Colonic mucosa (tissue), 4 donors: ENCODE data around the gene CACNG4. TPM values are rescaled to one million over a fixed set of nuclear protein-coding genes. Genes with fewer than 3 reads are reported as not detected.

ENCODE experiments used
- DNase-seq: peaks from one replicate; pipeline ENCODE4 v3.0.0-alpha.2; 2020
- H3K27ac ChIP-seq: fragments of 200-600 bp; one replicate; pipeline ENCODE4 v1.8.0; 2021
- H3K27me3 ChIP-seq: fragments of 200-600 bp; one replicate; pipeline ENCODE4 v1.8.0; 2021
- H3K36me3 ChIP-seq: fragments of 200-600 bp; one replicate; pipeline ENCODE4 v1.8.0; 2021
- H3K4me1 ChIP-seq: fragments of 200-600 bp; one replicate; pipeline ENCODE4 v1.8.0; 2021; ENCODE audit warnings: mild to moderate bottlenecking
- H3K4me3 ChIP-seq: fragments of 200-600 bp; one replicate; pipeline ENCODE4 v1.8.0; 2021
- H3K9ac ChIP-seq, 2 donors: one replicate each; pipeline ENCODE4 v1.7.0; 2013; ENCODE audit warnings: control low read depth in 2 of 2, low read depth in 2 of 2, low read length in 2 of 2
- H3K9me3 ChIP-seq: fragments of 200-600 bp; one replicate; pipeline ENCODE4 v1.8.0; 2021
- CTCF ChIP-seq: fragments of 200-600 bp; IDR thresholded peaks from one replicate; pipeline ENCODE4 v1.8.0; 2022; ENCODE audit warnings: antibody characterized with exemption, mild to moderate bottlenecking
- intact Hi-C: fragments of 100-400 bp; cut with DNase I; formaldehyde crosslinking; loops from one replicate; pipeline ENCODE4 v1.14.1; 2022
- total RNA-seq, 2 donors: library from RNA; stranded (reverse); fragmentation: NEBNext Ultra II Directional in 1 of 2; extraction: Animal tissue kit (Norgen Biotek cat#: 25700) in 1 of 2; gene quantifications; one replicate each; pipeline ENCODE4 v1.2.1, GENCODE V29; 2021
- donor health status: healthy.
- donor health status: DM: no; HTN: no; CAD: no.
- donor health status: DM: no; HTN: no; CAD: no.

Gene CACNG4
- total RNA-seq, 2 donors from 2014 or later, result 0.20 to 0.35 TPM

GRCh38 chr17:67067571-67068482 is 103.3 kb downstream of the CACNG4 start:
- H3K4me3 ChIP-seq, result no peak overlapping the region
- no peak for TF ChIP-seq CTCF

GRCh38 chr17:67068999-67069398 is 104.5 kb downstream of the CACNG4 start:
- no peak for TF ChIP-seq CTCF
- no peak for DNase-seq
- H3K27me3 ChIP-seq, result no peaks in the 10 kb centered on the region
- no peak overlapping the region for H3K27ac ChIP-seq
- no peak overlapping the region for H3K9ac ChIP-seq
- H3K36me3 ChIP-seq, result no peaks in the 10 kb centered on the region
- intact Hi-C loops, result no loop called here
- H3K4me1 ChIP-seq, result no peaks in the 10 kb centered on the region
- H3K9me3 ChIP-seq, result no peaks in the 10 kb centered on the region
- H3K4me3 ChIP-seq, result no peak overlapping the region

More at GRCh38 chr17:67067571-67068482, 103.3 kb downstream of the CACNG4 start:
- DNase-seq, result no peak
- intact Hi-C loops, result no loop called here
- H3K36me3 ChIP-seq, result no peaks in the 10 kb centered on the region
- no peak overlapping the region for H3K27ac ChIP-seq
- no peaks in the 10 kb centered on the region for H3K4me1 ChIP-seq
- H3K27me3 ChIP-seq, result no peaks in the 10 kb centered on the region
- H3K9me3 ChIP-seq, result no peaks in the 10 kb centered on the region
- H3K9ac ChIP-seq, result no peak overlapping the region

GRCh38 chr17:67069603-67070136 is 105.2 kb downstream of the CACNG4 start:
- no peaks in the 10 kb centered on the region for H3K4me1 ChIP-seq
- TF ChIP-seq CTCF, result no peak

GRCh38 chr17:67071595-67071994 is 107.1 kb downstream of the CACNG4 start:
- Histone ChIP-seq H3K9ac (no peak overlapping the region), H3K9me3 (no peaks in the 10 kb centered on the region), H3K36me3 (no peaks in the 10 kb centered on the region), H3K27ac (no peak overlapping the region), H3K4me1 (no peaks in the 10 kb centered on the region), H3K4me3 (no peak overlapping the region), H3K27me3 (no peaks in the 10 kb centered on the region)
- TF ChIP-seq CTCF, result no peak
- no peak for DNase-seq
- intact Hi-C loops, result no loop called here

More at GRCh38 chr17:67069603-67070136, 105.2 kb downstream of the CACNG4 start:
- no peaks in the 10 kb centered on the region for H3K36me3 ChIP-seq
- H3K9ac ChIP-seq, result no peak overlapping the region
- H3K27me3 ChIP-seq, result no peaks in the 10 kb centered on the region
- no peak overlapping the region for H3K27ac ChIP-seq
- H3K9me3 ChIP-seq, result no peaks in the 10 kb centered on the region
- intact Hi-C loops, result no loop called here
- DNase-seq, result no peak
- no peak overlapping the region for H3K4me3 ChIP-seq

GRCh38 chr17:67072885-67073284 is 108.4 kb downstream of the CACNG4 start:
- H3K27me3 ChIP-seq, result no peaks in the 10 kb centered on the region
- no peaks in the 10 kb centered on the region for H3K4me1 ChIP-seq
- TF ChIP-seq CTCF, result no peak
- H3K36me3 ChIP-seq, result no peaks in the 10 kb centered on the region
- no peak for DNase-seq
- no peak overlapping the region for H3K27ac ChIP-seq
- no peaks in the 10 kb centered on the region for H3K9me3 ChIP-seq
- H3K4me3 ChIP-seq, result no peak overlapping the region
- intact Hi-C loops, result no loop called here
- H3K9ac ChIP-seq, result no peak overlapping the region
